ENCODE results near the gene LRP1B.

Gene LRP1B

GRCh38 chr2:141384676-141385075, 746.1 kb downstream of the LRP1B start:
- DNase-seq: no peak

- DNase-seq: no peak
Observed at GRCh38 chr2:141381946-141382345, 748.9 kb downstream of the LRP1B start.

- no peak for DNase-seq
Observed at GRCh38 chr2:141380008-141380979, 750.5 kb downstream of the LRP1B start.

GRCh38 chr2:141364821-141365220, 766.0 kb downstream of the LRP1B start:
- DNase-seq: no peak

- no peak for DNase-seq
Observed at GRCh38 chr2:141362311-141362710, 768.5 kb downstream of the LRP1B start.

GRCh38 chr2:141348481-141348880, 782.3 kb downstream of the LRP1B start:
- DNase-seq: no peak

- no peak for DNase-seq
Observed at GRCh38 chr2:141341444-141341843, 789.4 kb downstream of the LRP1B start.

GRCh38 chr2:141331127-141331526, 799.7 kb downstream of the LRP1B start:
- no peak for DNase-seq

GRCh38 chr2:141329964-141330363, 800.9 kb downstream of the LRP1B start:
- no peak for DNase-seq

GRCh38 chr2:141323571-141323970, 807.2 kb downstream of the LRP1B start:
- DNase-seq: no peak

- DNase-seq: no peak
Observed at GRCh38 chr2:141317986-141318385, 812.8 kb downstream of the LRP1B start.

- no peak for DNase-seq
Observed at GRCh38 chr2:141316606-141317005, 814.2 kb downstream of the LRP1B start.

GRCh38 chr2:141316103-141316502, 814.7 kb downstream of the LRP1B start:
- no peak for DNase-seq

GRCh38 chr2:141313972-141314371, 816.8 kb downstream of the LRP1B start:
- no peak for DNase-seq

GRCh38 chr2:141311430-141311829, 819.4 kb downstream of the LRP1B start:
- DNase-seq: no peak

- no peak for DNase-seq
Observed at GRCh38 chr2:141306368-141306767, 824.4 kb downstream of the LRP1B start.

- no peak for DNase-seq
Observed at GRCh38 chr2:141301551-141301950, 829.3 kb downstream of the LRP1B start.

- DNase-seq: no peak
Observed at GRCh38 chr2:141280037-141280436, 850.8 kb downstream of the LRP1B start.

GRCh38 chr2:141271346-141271745, 859.5 kb downstream of the LRP1B start:
- no peak for DNase-seq

- DNase-seq: no peak
Observed at GRCh38 chr2:141264848-141265247, 866.0 kb downstream of the LRP1B start.

- no peak for DNase-seq
Observed at GRCh38 chr2:141260911-141261310, 869.9 kb downstream of the LRP1B start.

GRCh38 chr2:141259683-141260082, 871.1 kb downstream of the LRP1B start:
- DNase-seq: no peak

GRCh38 chr2:141242008-141242407, 888.8 kb downstream of the LRP1B start:
- no peak for DNase-seq

GRCh38 chr2:141226560-141226959, 904.3 kb downstream of the LRP1B start:
- DNase-seq: no peak

- DNase-seq: no peak
Observed at GRCh38 chr2:141207036-141207385, 923.8 kb downstream of the LRP1B start.

All from NCI-H2029 treated with DMSO at 0.1 percent for 48 hours (cell line).